Amniotic epithelial cell (primary cell): ENCODE results near the gene ADAM22.
"Not testable (repeated sequence)": the region's sequence is repeated elsewhere in the genome, so short reads cannot be mapped to it uniquely, and the experiment has no call there.

ENCODE experiments used
- DNase-seq: peaks from one replicate; pipeline ENCODE4 v3.0.0-alpha.2; 2010; ENCODE audit warnings: low read depth

Gene ADAM22

GRCh38 chr7:88111140-88111743, 177.2 kb downstream of the ADAM22 start:
- DNase-seq = peak; percentile 55

GRCh38 chr7:88111954-88112471, 178.0 kb downstream of the ADAM22 start:
- no peak for DNase-seq

GRCh38 chr7:88115258-88115796, 181.3 kb downstream of the ADAM22 start:
- DNase-seq = no peak

- peak; percentile 2 for DNase-seq
These were observed 181.8 kb downstream of the ADAM22 start for GRCh38 chr7:88115816-88116215.

- DNase-seq = no peak
These were observed 182.3 kb downstream of the ADAM22 start for GRCh38 chr7:88116235-88116795.

- DNase-seq = no peak
These were observed 183.3 kb downstream of the ADAM22 start for GRCh38 chr7:88117325-88117724.

- no peak for DNase-seq
These were observed 187.3 kb downstream of the ADAM22 start for GRCh38 chr7:88121335-88121734.

GRCh38 chr7:88127637-88128290, 193.7 kb downstream of the ADAM22 start:
- no peak for DNase-seq

- DNase-seq = no peak
These were observed 198.7 kb downstream of the ADAM22 start for GRCh38 chr7:88132725-88133124.

- no peak for DNase-seq
These were observed 206.9 kb downstream of the ADAM22 start for GRCh38 chr7:88140947-88141346.

GRCh38 chr7:88141479-88141878, 207.4 kb downstream of the ADAM22 start:
- no peak for DNase-seq

GRCh38 chr7:88141953-88142352, 207.9 kb downstream of the ADAM22 start:
- no peak for DNase-seq

- DNase-seq = no peak
These were observed 212.6 kb downstream of the ADAM22 start for GRCh38 chr7:88146616-88147015.

GRCh38 chr7:88147341-88147740, 213.3 kb downstream of the ADAM22 start:
- DNase-seq = no peak

GRCh38 chr7:88147949-88148348, 213.9 kb downstream of the ADAM22 start:
- DNase-seq = no peak

GRCh38 chr7:88150033-88150432, 216.0 kb downstream of the ADAM22 start:
- DNase-seq = no peak

- no peak for DNase-seq
These were observed 217.2 kb downstream of the ADAM22 start for GRCh38 chr7:88151119-88151790.

GRCh38 chr7:88153378-88153777, 219.3 kb downstream of the ADAM22 start:
- DNase-seq = no peak

GRCh38 chr7:88155756-88156155, 221.7 kb downstream of the ADAM22 start:
- no peak for DNase-seq

GRCh38 chr7:88156356-88156755, 222.3 kb downstream of the ADAM22 start:
- no peak for DNase-seq

- not testable (repeated sequence) for DNase-seq
These were observed 225.7 kb downstream of the ADAM22 start for GRCh38 chr7:88159741-88160140.

GRCh38 chr7:88165697-88166096, 231.6 kb downstream of the ADAM22 start:
- DNase-seq = peak; percentile 23

- no peak for DNase-seq
These were observed 233.2 kb downstream of the ADAM22 start for GRCh38 chr7:88167223-88167622.
